ENCODE results near the gene NDC1.

The NDC1 gene

DNA sequence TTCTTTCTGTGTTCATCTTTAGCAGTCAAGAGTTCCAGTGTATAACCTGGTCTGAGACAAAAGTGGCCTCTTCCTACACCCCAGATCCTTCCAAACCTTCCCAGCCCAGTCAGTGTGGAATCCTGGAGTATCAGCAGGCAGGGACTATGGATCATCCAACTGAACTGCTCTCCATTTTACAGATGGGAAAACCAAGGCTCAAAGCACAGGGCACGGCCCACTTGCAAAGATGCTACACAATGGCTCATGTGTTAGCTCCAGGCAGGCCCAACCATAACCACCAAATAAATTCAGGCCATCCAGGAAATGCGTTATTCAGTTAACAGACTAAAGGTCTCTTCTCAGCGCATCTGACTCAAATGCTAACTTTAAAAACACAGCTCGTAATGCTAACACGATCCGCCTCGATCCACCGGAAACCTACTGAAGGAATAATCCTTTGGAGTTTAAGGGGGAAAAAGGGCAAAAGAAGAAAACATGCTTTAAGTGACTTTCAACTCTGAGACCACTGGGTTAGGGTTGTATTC lies 106.3 kb downstream of the NDC1 start:
- Histone ChIP-seq H2AFZ (ENCODE audit: low read depth, low read length) (no peak overlapping the region), H3K4me3 (ENCODE audit: low read length) (no peak overlapping the region), H3K36me3 (ENCODE audit: insufficient read depth, low read length) (no peaks in the 10 kb centered on the region), H3K9me3 (ENCODE audit: low read length) (no peaks in the 10 kb centered on the region), H3K4me1 (ENCODE audit: insufficient read depth, low read length) (no peaks in the 10 kb centered on the region), H3K27me3 (ENCODE audit: insufficient read depth, low read length) (peaks cover 68% of the 10 kb centered on the region)

DNA sequence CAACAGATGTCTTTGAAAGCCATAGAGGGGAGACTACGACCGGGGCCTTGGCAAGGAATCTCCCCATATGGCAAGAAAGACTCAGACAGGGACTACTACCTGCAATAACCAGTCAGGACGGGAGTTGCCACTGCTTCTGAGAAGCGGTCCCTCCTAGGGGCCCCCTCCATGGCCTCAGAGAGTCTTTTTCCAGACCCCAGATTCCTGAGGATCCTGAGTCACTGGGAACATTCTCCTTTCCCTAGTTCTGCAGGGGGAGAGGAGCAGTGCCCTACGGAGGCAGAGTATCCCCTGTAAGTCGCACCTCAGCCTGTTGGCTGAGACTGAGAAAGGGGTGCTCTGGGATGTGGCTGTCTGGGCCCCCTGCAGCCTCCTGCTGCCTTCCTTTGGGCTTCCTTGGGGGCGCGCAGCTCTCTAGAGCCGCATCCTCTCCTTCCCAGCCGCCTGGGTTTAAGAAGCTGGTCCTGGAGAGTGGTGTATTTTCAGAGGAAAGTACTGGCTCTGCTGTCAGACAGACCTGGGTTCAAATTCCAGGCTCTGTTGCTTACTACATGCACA lies 107.0 kb downstream of the NDC1 start:
- Histone ChIP-seq H3K4me3 (ENCODE audit: low read length) (no peak overlapping the region), H2AFZ (ENCODE audit: low read depth, low read length) (no peak overlapping the region), H3K9me3 (ENCODE audit: low read length) (no peaks in the 10 kb centered on the region), H3K36me3 (ENCODE audit: insufficient read depth, low read length) (no peaks in the 10 kb centered on the region), H3K27me3 (ENCODE audit: insufficient read depth, low read length) (peaks cover 61% of the 10 kb centered on the region), H3K4me1 (ENCODE audit: insufficient read depth, low read length) (no peaks in the 10 kb centered on the region)

DNA sequence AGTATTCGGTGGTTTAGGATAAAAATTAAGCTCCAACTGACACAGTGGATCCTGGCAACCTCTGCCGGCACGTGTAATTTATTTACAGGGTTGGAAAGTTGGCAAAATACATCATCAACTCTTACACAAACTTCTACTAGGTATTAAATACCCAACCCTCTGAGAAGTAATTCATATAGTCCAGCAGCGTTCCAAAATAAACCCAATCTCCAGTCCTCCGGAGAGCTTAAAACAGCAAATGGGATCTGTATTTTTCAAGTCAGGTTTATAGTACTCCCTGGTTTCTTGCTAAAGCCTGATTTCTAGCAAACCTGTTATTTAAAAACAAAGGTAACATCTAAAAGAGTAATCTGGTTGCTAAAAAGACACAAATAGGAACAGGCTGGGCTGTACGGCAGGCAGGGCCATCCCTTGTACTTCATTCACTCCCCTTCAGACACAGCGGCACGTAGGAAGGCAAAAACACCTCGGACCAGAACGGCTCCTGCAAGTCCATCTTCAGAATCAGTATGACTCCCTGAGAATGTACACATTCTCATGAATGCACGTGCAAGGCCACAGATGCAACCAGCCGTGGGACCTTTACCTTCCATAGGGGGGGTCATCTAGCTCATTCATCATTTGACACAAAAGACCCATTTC lies 107.8 kb downstream of the NDC1 start:
- Histone ChIP-seq H3K27me3 (ENCODE audit: insufficient read depth, low read length) (peaks cover 53% of the 10 kb centered on the region), H3K4me1 (ENCODE audit: insufficient read depth, low read length) (no peaks in the 10 kb centered on the region), H2AFZ (ENCODE audit: low read depth, low read length) (no peak overlapping the region), H3K36me3 (ENCODE audit: insufficient read depth, low read length) (no peaks in the 10 kb centered on the region), H3K9me3 (ENCODE audit: low read length) (no peaks in the 10 kb centered on the region), H3K4me3 (ENCODE audit: low read length) (no peak overlapping the region)

DNA sequence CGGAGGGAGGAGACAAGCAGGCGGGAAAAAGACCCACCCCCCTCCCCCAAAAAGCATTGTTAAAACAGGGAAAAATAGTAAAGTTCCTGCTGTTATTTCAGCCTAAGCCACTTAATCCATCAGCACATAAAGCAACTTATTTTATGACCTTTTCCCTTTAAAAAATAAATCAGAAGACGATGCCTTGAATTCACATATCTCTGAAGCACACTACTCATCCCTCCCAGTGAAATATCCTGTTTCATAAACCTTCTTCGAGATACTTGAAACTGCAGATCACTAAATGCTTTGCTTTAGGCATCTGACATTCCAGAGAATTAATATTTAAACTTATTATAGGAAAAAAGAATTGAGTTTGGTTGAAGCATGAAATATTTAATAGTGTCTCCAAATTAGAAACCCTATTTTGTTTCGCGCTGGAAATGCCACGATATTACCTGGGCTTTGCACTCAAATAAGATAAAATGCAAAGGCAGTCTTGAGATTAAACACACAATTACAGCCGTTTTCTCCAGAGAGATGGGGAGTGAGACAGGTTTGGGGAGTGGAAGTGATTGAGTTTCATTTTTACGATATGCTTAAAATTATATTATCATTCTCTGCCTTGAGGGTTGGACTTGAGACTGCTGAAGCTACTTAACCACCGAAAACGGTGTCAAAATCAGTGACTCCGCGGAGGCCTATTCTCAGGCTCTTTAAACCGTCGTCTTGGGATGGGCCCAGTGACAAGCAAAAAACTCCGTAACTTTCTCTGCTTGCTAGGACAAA lies 108.5 kb downstream of the NDC1 start:
- peaks cover 51% of the 10 kb centered on the region for H3K27me3 ChIP-seq (ENCODE audit: insufficient read depth, low read length)

DNA sequence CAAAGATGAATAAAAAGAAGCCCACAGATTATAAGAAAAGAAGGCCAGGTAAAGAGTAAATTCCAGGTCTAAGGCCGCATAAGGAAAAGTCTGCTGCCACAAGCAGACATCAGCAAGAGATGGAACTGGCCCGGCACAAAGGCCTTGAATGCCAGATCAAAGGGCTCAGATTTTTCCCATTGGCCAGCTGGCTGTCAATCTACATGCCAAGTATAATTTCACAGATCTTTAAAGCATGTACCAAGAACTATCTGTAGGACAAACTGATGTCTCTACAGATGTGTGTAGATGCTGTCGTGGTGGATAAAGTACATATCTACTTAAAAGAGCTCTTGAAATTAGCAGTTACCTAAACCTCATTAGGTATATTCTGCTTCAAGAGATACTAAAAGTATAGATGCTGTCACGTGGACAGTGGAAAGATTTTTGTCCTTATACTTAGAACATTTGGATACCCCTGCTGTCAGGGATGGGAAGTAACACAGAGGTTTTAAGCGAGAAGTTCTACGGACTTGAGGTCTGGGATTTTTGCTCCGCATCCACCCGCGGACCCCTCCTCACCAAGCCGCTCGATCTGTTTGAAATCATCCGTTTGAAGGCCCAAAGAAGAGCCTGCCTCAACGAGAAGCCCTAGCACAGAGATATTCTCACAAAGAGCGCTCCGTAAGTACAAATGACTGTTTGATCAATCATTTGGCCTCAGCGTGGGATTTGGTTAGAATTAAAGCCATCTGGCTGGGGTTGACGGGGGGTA lies 109.2 kb downstream of the NDC1 start:
- Histone ChIP-seq H3K36me3 (ENCODE audit: insufficient read depth, low read length) (no peaks in the 10 kb centered on the region), H3K9me3 (ENCODE audit: low read length) (no peaks in the 10 kb centered on the region), H3K27me3 (ENCODE audit: insufficient read depth, low read length) (peaks cover 44% of the 10 kb centered on the region), H2AFZ (ENCODE audit: low read depth, low read length) (no peak overlapping the region), H3K4me1 (ENCODE audit: insufficient read depth, low read length) (no peaks in the 10 kb centered on the region), H3K4me3 (ENCODE audit: low read length) (no peak overlapping the region)

More for the DNA sequence above, 108.5 kb downstream of the NDC1 start:
- Histone ChIP-seq H3K4me1 (ENCODE audit: insufficient read depth, low read length) (no peaks in the 10 kb centered on the region), H3K4me3 (ENCODE audit: low read length) (no peak overlapping the region), H2AFZ (ENCODE audit: low read depth, low read length) (no peak overlapping the region), H3K9me3 (ENCODE audit: low read length) (no peaks in the 10 kb centered on the region), H3K36me3 (ENCODE audit: insufficient read depth, low read length) (no peaks in the 10 kb centered on the region)

DNA sequence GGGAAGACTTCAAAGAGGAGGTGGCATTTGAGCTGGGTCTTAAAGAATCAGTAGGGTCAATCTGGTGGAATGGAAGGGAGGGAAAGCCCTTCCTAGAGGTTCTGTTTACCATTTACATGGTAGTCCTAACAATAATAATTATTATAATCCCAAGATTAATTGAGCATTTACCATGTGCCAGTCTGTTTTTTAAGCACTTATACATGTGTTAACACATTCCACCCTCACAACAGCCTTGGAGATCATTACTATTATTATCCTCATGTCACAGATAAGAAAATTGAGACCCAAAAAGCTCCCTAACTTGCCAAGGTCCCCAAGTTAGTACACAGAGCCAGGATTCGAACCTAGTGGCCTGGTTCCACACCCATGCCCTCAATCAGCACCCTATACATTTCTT lies 109.9 kb downstream of the NDC1 start:
- no peaks in the 10 kb centered on the region for H3K36me3 ChIP-seq (ENCODE audit: insufficient read depth, low read length)
- no peaks in the 10 kb centered on the region for H3K4me1 ChIP-seq (ENCODE audit: insufficient read depth, low read length)
- H3K4me3 ChIP-seq (ENCODE audit: low read length) = no peak overlapping the region
- no peak overlapping the region for H2AFZ ChIP-seq (ENCODE audit: low read depth, low read length)
- peaks cover 37% of the 10 kb centered on the region for H3K27me3 ChIP-seq (ENCODE audit: insufficient read depth, low read length)
- H3K9me3 ChIP-seq (ENCODE audit: low read length) = no peaks in the 10 kb centered on the region

DNA sequence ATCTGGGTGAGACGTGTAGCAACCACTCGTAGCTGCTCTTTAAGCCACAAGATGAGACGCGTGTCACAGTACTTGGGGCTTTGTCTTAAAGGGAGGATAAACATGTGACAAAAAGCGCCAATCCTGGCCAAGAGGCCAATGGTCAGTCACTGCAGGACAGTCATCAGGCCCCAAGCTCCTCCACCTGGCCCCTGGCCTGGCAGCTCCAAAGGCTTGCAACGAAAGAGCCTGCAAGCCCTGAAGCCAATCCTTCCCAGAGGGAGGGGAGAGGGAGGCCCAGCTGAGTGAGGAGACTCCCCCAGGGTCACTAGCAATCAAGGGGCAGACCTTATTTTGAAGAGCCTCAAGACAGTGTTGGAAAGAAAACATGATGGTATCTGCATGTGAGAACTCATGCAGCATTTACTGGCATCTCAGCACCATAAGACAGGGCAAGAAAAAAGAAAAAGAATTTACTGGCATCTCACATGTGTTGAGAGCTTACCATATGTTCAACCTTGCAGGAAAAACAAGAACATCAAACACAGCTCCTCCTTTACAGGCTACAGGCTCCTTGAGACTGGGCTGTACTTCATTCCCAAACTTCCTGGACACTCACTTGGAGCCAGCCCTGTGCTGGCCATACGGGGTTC lies 110.5 kb downstream of the NDC1 start:
- no peaks in the 10 kb centered on the region for H3K4me1 ChIP-seq (ENCODE audit: insufficient read depth, low read length)
- H3K36me3 ChIP-seq (ENCODE audit: insufficient read depth, low read length) = no peaks in the 10 kb centered on the region
- no peak overlapping the region for H3K4me3 ChIP-seq (ENCODE audit: low read length)
- no peaks in the 10 kb centered on the region for H3K9me3 ChIP-seq (ENCODE audit: low read length)
- H2AFZ ChIP-seq (ENCODE audit: low read depth, low read length) = no peak overlapping the region
- H3K27me3 ChIP-seq (ENCODE audit: insufficient read depth, low read length) = peaks cover 33% of the 10 kb centered on the region

DNA sequence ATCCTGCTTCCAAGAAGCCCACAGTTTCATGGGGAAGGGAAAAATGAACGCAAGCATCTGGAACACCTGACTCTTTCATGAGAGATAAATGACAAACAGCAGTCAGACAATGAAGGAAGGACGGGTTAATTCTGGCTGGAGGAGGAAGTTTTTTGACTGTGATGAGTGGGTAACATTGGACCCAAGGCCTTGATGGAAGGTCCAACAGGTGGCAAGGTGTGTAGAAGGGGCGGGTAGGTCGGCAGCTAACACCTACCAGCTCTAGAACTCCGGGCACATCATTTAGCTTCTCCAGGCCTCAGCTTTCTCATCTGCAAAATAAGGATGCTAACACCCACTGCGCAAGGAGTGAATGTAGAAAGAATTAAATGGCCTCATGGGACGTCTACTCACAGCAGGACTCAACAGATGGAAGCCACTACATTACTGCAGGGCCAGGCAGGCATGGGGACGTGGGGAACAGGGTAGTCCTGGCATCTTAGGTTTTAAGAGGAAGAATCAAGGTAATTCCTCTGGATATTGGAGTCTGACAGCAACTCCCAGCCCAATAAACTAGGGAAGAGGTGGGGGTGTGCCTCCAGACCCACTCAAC lies 112.0 kb downstream of the NDC1 start:
- Histone ChIP-seq H3K4me3 (ENCODE audit: low read length) (no peak overlapping the region), H3K27me3 (ENCODE audit: insufficient read depth, low read length) (peaks cover 20% of the 10 kb centered on the region), H3K36me3 (ENCODE audit: insufficient read depth, low read length) (no peaks in the 10 kb centered on the region), H3K4me1 (ENCODE audit: insufficient read depth, low read length) (no peaks in the 10 kb centered on the region), H2AFZ (ENCODE audit: low read depth, low read length) (no peak overlapping the region), H3K9me3 (ENCODE audit: low read length) (no peaks in the 10 kb centered on the region)

DNA sequence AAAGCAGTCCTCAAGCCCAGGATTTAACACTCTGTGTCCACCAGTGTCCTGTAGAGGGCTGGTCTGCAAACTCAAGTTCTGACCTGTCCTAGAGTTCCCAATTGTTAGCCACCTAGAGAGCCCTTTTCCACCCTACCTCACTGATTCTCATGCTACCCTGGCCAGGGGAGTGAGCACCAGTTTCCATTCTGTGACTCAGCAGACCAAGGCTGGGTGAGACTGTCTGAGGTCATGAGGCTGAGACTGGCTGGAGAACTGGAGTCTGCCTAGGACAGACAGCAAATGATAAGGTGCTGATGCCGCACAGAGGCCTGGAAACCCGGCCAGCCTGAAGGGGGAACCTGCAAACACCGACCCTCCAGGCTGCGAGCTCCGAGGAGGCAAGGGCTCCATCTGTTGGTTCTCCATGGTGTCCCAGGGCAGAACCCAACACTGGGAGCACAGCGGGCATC lies 112.8 kb downstream of the NDC1 start:
- H3K36me3 ChIP-seq (ENCODE audit: insufficient read depth, low read length) = no peaks in the 10 kb centered on the region
- peaks cover 12% of the 10 kb centered on the region for H3K27me3 ChIP-seq (ENCODE audit: insufficient read depth, low read length)

DNA sequence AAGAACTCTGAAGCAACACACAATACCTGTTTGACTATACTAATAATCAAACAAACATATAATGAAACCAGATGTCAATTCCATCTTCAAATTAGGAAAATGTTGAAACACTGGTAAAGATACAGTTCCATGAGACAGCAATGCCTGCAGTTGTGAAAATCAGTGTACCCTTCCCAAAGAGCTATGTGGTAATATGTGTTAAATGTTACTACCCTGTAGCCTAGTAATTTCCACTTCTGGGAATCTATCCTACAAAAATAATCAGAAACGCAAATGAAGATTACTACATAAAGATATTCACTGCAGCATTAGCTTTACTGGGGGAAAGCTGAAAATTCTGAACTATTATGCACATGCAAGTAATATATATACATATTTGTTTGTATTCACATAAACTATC lies 116.1 kb downstream of the NDC1 start:
- no peaks in the 10 kb centered on the region for H3K4me1 ChIP-seq (ENCODE audit: insufficient read depth, low read length)
- no peak overlapping the region for H2AFZ ChIP-seq (ENCODE audit: low read depth, low read length)
- peaks cover 13% of the 10 kb centered on the region for H3K27me3 ChIP-seq (ENCODE audit: insufficient read depth, low read length)
- H3K36me3 ChIP-seq (ENCODE audit: insufficient read depth, low read length) = no peaks in the 10 kb centered on the region
- no peak overlapping the region for H3K4me3 ChIP-seq (ENCODE audit: low read length)
- no peaks in the 10 kb centered on the region for H3K9me3 ChIP-seq (ENCODE audit: low read length)

More for the DNA sequence above, 112.8 kb downstream of the NDC1 start:
- no peak overlapping the region for H3K4me3 ChIP-seq (ENCODE audit: low read length)
- H2AFZ ChIP-seq (ENCODE audit: low read depth, low read length) = no peak overlapping the region
- no peaks in the 10 kb centered on the region for H3K9me3 ChIP-seq (ENCODE audit: low read length)
- no peaks in the 10 kb centered on the region for H3K4me1 ChIP-seq (ENCODE audit: insufficient read depth, low read length)

DNA sequence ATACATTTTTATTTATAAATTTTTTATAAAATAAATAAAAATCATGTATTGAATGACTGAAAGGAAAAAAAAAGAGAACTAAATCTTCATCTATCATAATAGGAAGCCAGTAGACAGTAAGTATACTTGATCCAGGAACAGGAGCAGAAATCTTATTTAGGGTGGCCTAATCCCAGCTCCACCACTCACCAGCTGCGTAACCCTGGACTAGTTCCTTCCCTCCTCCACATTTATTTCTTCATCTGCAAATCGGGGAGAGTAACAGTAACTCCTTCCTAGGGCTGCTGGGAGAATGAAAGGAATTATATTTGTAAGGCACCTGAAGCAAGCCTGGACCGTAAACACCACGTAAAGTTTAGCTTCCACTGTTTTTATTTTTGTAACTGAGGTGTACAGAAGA lies 117.0 kb downstream of the NDC1 start:
- Histone ChIP-seq H3K27me3 (ENCODE audit: insufficient read depth, low read length) (peaks cover 15% of the 10 kb centered on the region), H3K4me1 (ENCODE audit: insufficient read depth, low read length) (no peaks in the 10 kb centered on the region), H3K36me3 (ENCODE audit: insufficient read depth, low read length) (no peaks in the 10 kb centered on the region), H3K9me3 (ENCODE audit: low read length) (no peaks in the 10 kb centered on the region), H3K4me3 (ENCODE audit: low read length) (no peak overlapping the region), H2AFZ (ENCODE audit: low read depth, low read length) (no peak overlapping the region)

DNA sequence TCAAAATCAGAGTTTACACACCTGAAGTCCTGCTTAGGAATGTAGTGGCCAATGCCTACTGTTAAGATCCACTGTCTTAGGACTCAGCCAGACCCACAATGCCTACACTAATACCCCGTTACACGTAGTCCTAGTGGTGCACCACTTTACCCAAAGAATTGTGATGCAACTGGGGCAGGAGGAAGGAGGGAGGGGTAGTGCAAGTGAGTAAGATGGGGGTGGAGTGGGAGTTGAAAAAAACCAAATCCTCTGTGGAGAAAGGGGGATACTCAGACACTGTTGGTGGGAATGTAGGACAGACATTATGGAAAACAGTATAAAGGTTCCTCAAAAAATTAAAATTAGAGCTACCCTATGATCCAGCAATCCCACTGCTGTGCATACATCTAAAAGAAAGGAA lies 118.6 kb downstream of the NDC1 start:
- H3K36me3 ChIP-seq (ENCODE audit: insufficient read depth, low read length) = no peaks in the 10 kb centered on the region
- no peaks in the 10 kb centered on the region for H3K9me3 ChIP-seq (ENCODE audit: low read length)
- no peak overlapping the region for H3K4me3 ChIP-seq (ENCODE audit: low read length)
- H2AFZ ChIP-seq (ENCODE audit: low read depth, low read length) = no peak overlapping the region
- no peaks in the 10 kb centered on the region for H3K4me1 ChIP-seq (ENCODE audit: insufficient read depth, low read length)
- H3K27me3 ChIP-seq (ENCODE audit: insufficient read depth, low read length) = peaks cover 13% of the 10 kb centered on the region

All from neuron (in vitro differentiated cells).